A549 (cell line): ENCODE measurements around the gene METTL3.

Source experiments
- CHD2 ChIP-seq: fragments of 150-350 bp; IDR thresholded peaks from 2 replicates; pipeline ENCODE4 v1.6.1; 2014; ENCODE audit warnings: low read length; ENCODE audit not compliant: partially characterized antibody
- CHD4 ChIP-seq: fragments of 200-600 bp; sonication (generic); IDR thresholded peaks from 2 replicates; pipeline ENCODE4 v1.6.1; 2016; ENCODE audit warnings: antibody characterized with exemption, mild to moderate bottlenecking, borderline replicate concordance
- CTCF ChIP-seq: fragments of >200 bp; sonication (Bioruptor Twin); formaldehyde crosslinking; IDR thresholded peaks from 3 replicates; pipeline ENCODE4 v1.5.1; 2016
- MAX ChIP-seq: IDR thresholded peaks from 2 replicates; pipeline ENCODE4 v1.6.1; 2012
- PBX3 ChIP-seq: IDR thresholded peaks from 2 replicates; pipeline ENCODE4 v1.6.1; 2012
- POLR2A ChIP-seq: IDR thresholded peaks from 2 replicates; pipeline ENCODE4 v1.6.1; 2012; ENCODE audit warnings: mild to moderate bottlenecking, low read length
- TP53 ChIP-seq: fragments of 250-450 bp; sonication (Bioruptor Pico); IDR thresholded peaks from 2 replicates; pipeline ENCODE4 v1.5.0; 2021; ENCODE audit warnings: mild to moderate bottlenecking, moderate library complexity

GRCh38 chr14:21524575-21525490 lies 13.7 kb upstream of the METTL3 start:
- TF ChIP-seq POLR2A (no peak), CTCF (no peak), PBX3 (no peak), CHD4 (no peak), CHD2 (no peak), TP53 (no peak), MAX (no peak)
